SK-N-SH (cell line): Measurements from ENCODE around the gene THAP6. TPM values are rescaled to one million over a fixed set of nuclear protein-coding genes. Genes with fewer than 3 reads are reported as not detected.
A peak's percentile ranks its signal among the peaks of the same experiment; 100 is the strongest.
"Not testable (repeated sequence)": the region's sequence is repeated elsewhere in the genome, so short reads cannot be mapped to it uniquely, and the experiment has no call there.

Experiments
- CTCF ChIA-PET: fragments of 300-600, 350-600 bp; formaldehyde crosslinking; extraction: SDS; loops from one replicate; lab custom pipeline; 2021; lab: Yijun Ruan, JAX
- POLR2A ChIA-PET: fragments of 350-600 bp; sonication (Branson Sonifier 250); formaldehyde crosslinking; extraction: SDS; loops from one replicate; lab custom pipeline; 2020; ENCODE audit warnings: antibody characterized with exemption, inconsistent platforms; lab: Yijun Ruan, JAX
- DNase-seq: peaks from one replicate; pipeline ENCODE4 v3.0.0; 2012
- H2AFZ ChIP-seq: fragments of 200-600 bp; sonication (generic); 2 replicates; pipeline ENCODE4 v1.8.1; 2016; ENCODE audit warnings: antibody characterized with exemption, mild to moderate bottlenecking, low read depth
- H3F3A ChIP-seq: fragments of 200-600 bp; sonication (generic); replicated peaks from 2 replicates; pipeline ENCODE3; 2016; ENCODE audit warnings: antibody characterized with exemption, mild to moderate bottlenecking; ENCODE audit not compliant: insufficient read depth
- H3K27ac ChIP-seq, 2 experiments: fragments of 200-500 bp in 1 of 2; fragments of 200-600 bp in 1 of 2; sonication (Bioruptor generic) in 1 of 2; sonication (generic), shearing (Covaris generic) in 1 of 2; 2 replicates each; pipeline versions ENCODE4 v1.5.1 to v1.6.1; 2014 to 2016; ENCODE audit warnings: low read depth in 2 of 2, inconsistent platforms in 1 of 2, low read length in 1 of 2, mild to moderate bottlenecking in 1 of 2, mixed read lengths in 1 of 2
- H3K27me3 ChIP-seq: fragments of 200-600 bp; sonication (generic), shearing (Covaris generic); 2 replicates; pipeline ENCODE4 v1.6.1; 2016; ENCODE audit warnings: mixed run types; ENCODE audit not compliant: insufficient read depth
- H3K36me3 ChIP-seq, 2 experiments: fragments of 200-500 bp in 1 of 2; fragments of 200-600 bp in 1 of 2; sonication (Bioruptor generic) in 1 of 2; sonication (generic) in 1 of 2; replicated peaks in 1 of 2; 2 replicates each; pipeline versions ENCODE3 to v1.5.1; 2014 to 2016; ENCODE audit warnings: low read length in 1 of 2, mild to moderate bottlenecking in 1 of 2; ENCODE audit not compliant: insufficient read depth in 2 of 2, control insufficient read depth in 1 of 2
- H3K4me1 ChIP-seq, 2 experiments: fragments of 200-500 bp in 1 of 2; fragments of 200-600 bp in 1 of 2; sonication (Bioruptor generic) in 1 of 2; sonication (generic), shearing (Covaris generic) in 1 of 2; 2 replicates each; pipeline versions ENCODE4 v1.5.1 to v1.6.1; 2014 to 2016; ENCODE audit warnings: low read depth in 1 of 2, low read length in 1 of 2, mixed run types in 1 of 2; ENCODE audit not compliant: insufficient read depth in 2 of 2, control insufficient read depth in 1 of 2
- H3K4me2 ChIP-seq: fragments of 200-600 bp; sonication (generic), shearing (Covaris generic); 2 replicates; pipeline ENCODE4 v1.6.1; 2017; ENCODE audit warnings: mixed run types
- H3K4me3 ChIP-seq, 2 experiments: fragments of 200-500 bp in 1 of 2; fragments of 200-600 bp in 1 of 2; sonication (Bioruptor generic) in 1 of 2; sonication (generic), shearing (Covaris generic) in 1 of 2; 2 replicates each; pipeline versions ENCODE4 v1.5.1 to v1.8.1; 2014 to 2016; ENCODE audit warnings: low read depth in 2 of 2, inconsistent platforms in 1 of 2, low read length in 1 of 2, mild to moderate bottlenecking in 1 of 2, mixed read lengths in 1 of 2, moderate library complexity in 1 of 2
- H3K79me2 ChIP-seq: fragments of 200-600 bp; sonication (generic); 2 replicates; pipeline ENCODE4 v1.8.1; 2017; ENCODE audit warnings: mild to moderate bottlenecking; ENCODE audit not compliant: insufficient read depth
- H3K9ac ChIP-seq: fragments of 200-600 bp; sonication (generic); 2 replicates; pipeline ENCODE4 v1.6.1; 2017; ENCODE audit warnings: mixed run types
- H3K9me2 ChIP-seq: fragments of 200-600 bp; sonication (generic); 2 replicates; pipeline ENCODE4 v1.6.1; 2017; ENCODE audit warnings: mixed run types
- H3K9me3 ChIP-seq: fragments of 200-600 bp; sonication (generic); 2 replicates; pipeline ENCODE4 v1.6.1; 2017; ENCODE audit warnings: mixed run types, mild to moderate bottlenecking, moderate library complexity
- H4K20me1 ChIP-seq: fragments of 200-600 bp; sonication (generic); 2 replicates; pipeline ENCODE4 v1.6.1; 2017; ENCODE audit warnings: mild to moderate bottlenecking, mixed run types; ENCODE audit not compliant: insufficient read depth
- CTCF ChIP-seq: fragments of 200-600 bp; sonication (generic); IDR thresholded peaks from 2 replicates; pipeline ENCODE4 v1.6.1; 2017; ENCODE audit warnings: antibody characterized with exemption, mild to moderate bottlenecking, moderate library complexity
- ELF1 ChIP-seq: IDR thresholded peaks from 2 replicates; pipeline ENCODE4 v1.4.0; 2012
- EP300 ChIP-seq, 2 experiments: IDR thresholded peaks; 2 replicates each; pipeline versions ENCODE4 v1.4.0 to v1.6.1; 2012; ENCODE audit warnings: borderline replicate concordance in 1 of 2, low read depth in 1 of 2, low read length in 1 of 2
- FOXJ3 ChIP-seq: sonication (generic); formaldehyde crosslinking; IDR thresholded peaks from 2 replicates; pipeline ENCODE4 v1.5.1; 2020; ENCODE audit warnings: mild to moderate bottlenecking, missing genetic modification reagents
- GATA2 ChIP-seq: sonication (generic); formaldehyde crosslinking; IDR thresholded peaks from 2 replicates; pipeline ENCODE4 v1.5.0; 2020; ENCODE audit warnings: mild to moderate bottlenecking, missing genetic modification reagents
- JUND ChIP-seq: IDR thresholded peaks from 2 replicates; pipeline ENCODE4 v1.4.0; 2012
- MEF2A ChIP-seq: IDR thresholded peaks from 2 replicates; pipeline ENCODE4 v1.4.0; 2012; ENCODE audit warnings: low read depth, borderline replicate concordance
- NFIC ChIP-seq: IDR thresholded peaks from 2 replicates; pipeline ENCODE4 v1.4.0; 2012; ENCODE audit warnings: borderline replicate concordance
- PBX3 ChIP-seq: IDR thresholded peaks from 2 replicates; pipeline ENCODE4; 2012
- RCOR1 ChIP-seq: fragments of 150-350 bp; IDR thresholded peaks from 2 replicates; pipeline ENCODE4 v1.6.1; 2017; ENCODE audit warnings: antibody characterized with exemption, low read length
- REST ChIP-seq: IDR thresholded peaks from 2 replicates; pipeline ENCODE4 v1.6.1; 2012; ENCODE audit warnings: mild to moderate bottlenecking, low read depth, low read length, moderate library complexity
- RXRA ChIP-seq: IDR thresholded peaks from 2 replicates; pipeline ENCODE4 v1.4.0; 2012; ENCODE audit warnings: low read depth, mild to moderate bottlenecking, borderline replicate concordance
- SMC3 ChIP-seq: IDR thresholded peaks from 2 replicates; pipeline ENCODE4 v1.6.1; 2012; ENCODE audit warnings: low read depth, low read length, improper control_type of control experiment
- TAF1 ChIP-seq: IDR thresholded peaks from 2 replicates; pipeline ENCODE4 v1.6.1; 2012; ENCODE audit warnings: low read depth, mild to moderate bottlenecking, low read length, moderate library complexity, borderline replicate concordance
- USF2 ChIP-seq: fragments of 150-350 bp; IDR thresholded peaks from 2 replicates; pipeline ENCODE4 v1.6.1; 2017; ENCODE audit warnings: antibody characterized with exemption, low read length, low read depth, borderline replicate concordance
- WGBS: methylation state at CpG from one replicate; pipeline ENCODE4 v1.1.6; 2017; ENCODE audit warnings: low lambda C conversion rate; 5-methylcytosine and 5-hydroxymethylcytosine counted together
- polyA plus RNA-seq, 3 experiments: library from polyadenylated mRNA; depleted of rRNA; stranded (reverse); fragments of >200 nt; gene quantifications; 2 replicates each; pipeline ENCODE4 v1.2.3, GENCODE V29; 2012

The THAP6 gene
- polyA plus RNA-seq, 1 of the 3 experiments (the other 2 are of a cell fraction) = 6.9 TPM

GRCh38 chr4:75516144-75516543 lies 1.9 kb downstream of the THAP6 start:
- TF ChIP-seq SMC3 = no peak
- no peak for TF ChIP-seq JUND
- no peak for TF ChIP-seq MEF2A
- TF ChIP-seq NFIC = no peak
- DNase-seq = no peak
- Histone ChIP-seq H4K20me1 (no peaks in the 10 kb centered on the region), H3K9me3 (no peaks in the 10 kb centered on the region), H3K4me3 (no peak overlapping the region), H3K79me2 (peaks cover 55% of the 10 kb centered on the region), H3K27ac (no peak overlapping the region), H3F3A (no peaks in the 10 kb centered on the region), H3K36me3 (peaks cover 35 to 37% of the 10 kb centered on the region in 2 experiments), H3K4me1 (peaks cover 0 to 7% of the 10 kb centered on the region in 2 experiments; a peak in 2 of 4 replicates), H3K9ac (no peak overlapping the region), H3K27me3 (no peaks in the 10 kb centered on the region), H3K9me2 (no peaks in the 10 kb centered on the region), H3K4me2 (peak overlapping the region; percentile 87; the same call in 1 of the 2 replicates), H2AFZ (no peak overlapping the region)
- ChIA-PET CTCF (interaction anchor here (1.9 kb wide), 1 partner anchor 11 kb away, joined by 4 read pairs; no protein-coding TSS in a partner anchor), POLR2A (interaction anchor here (0.5 kb wide), 1 partner anchor 1479 kb away, joined by 5 read pairs; no protein-coding TSS in a partner anchor)
- 96% methylated on average over 1 of the region's 1 CpG for WGBS

- H3F3A ChIP-seq, H3K4me2 ChIP-seq, H3K4me3 ChIP-seq, H3K27me3 ChIP-seq, H3K27ac ChIP-seq, H4K20me1 ChIP-seq, DNase-seq, CTCF ChIA-PET, POLR2A ChIA-PET, H3K9me3 ChIP-seq, H2AFZ ChIP-seq, H3K4me1 ChIP-seq, H3K9me2 ChIP-seq, H3K9ac ChIP-seq: not testable (repeated sequence)
- peaks cover 44 to 52% of the 10 kb centered on the region in 2 experiments for H3K36me3 ChIP-seq
- peaks cover 29% of the 10 kb centered on the region for H3K79me2 ChIP-seq
- 94% methylated on average over 4 of the region's 7 CpGs for WGBS
Observed at GRCh38 chr4:75519452-75519851, 5.2 kb downstream of the THAP6 start.

- Histone ChIP-seq H3K79me2 (peaks cover 14% of the 10 kb centered on the region), H3K27ac (no peak overlapping the region), H2AFZ (no peak overlapping the region), H3K4me3 (no peak overlapping the region), H3K9ac (no peak overlapping the region), H3K4me2 (no peak overlapping the region), H4K20me1 (no peaks in the 10 kb centered on the region), H3K9me3 (no peaks in the 10 kb centered on the region), H3K4me1 (no peaks in the 10 kb centered on the region), H3K9me2 (no peaks in the 10 kb centered on the region), H3F3A (no peaks in the 10 kb centered on the region), H3K27me3 (no peaks in the 10 kb centered on the region), H3K36me3 (peaks cover 52 to 70% of the 10 kb centered on the region in 2 experiments)
- WGBS = 93% methylated on average over 1 of the region's 1 CpG
- ChIA-PET CTCF (no interaction called here), POLR2A (interaction anchor here (2.6 kb wide), 1 partner anchor 11 kb away, joined by 6 read pairs; the partner anchor contains the start of genes RCHY1 and THAP6)
- DNase-seq = no peak
- TF ChIP-seq CTCF (no peak), REST (no peak), EP300 (IDR thresholded peaks at IDR 0.05; ENCODE audit: borderline replicate concordance in 1 of 2, low read depth in 1 of 2, low read length in 1 of 2) (no peak), TAF1 (no peak), RCOR1 (no peak), SMC3 (no peak), PBX3 (no peak), USF2 (no peak), FOXJ3 (CRISPR knock-in tag) (no peak), GATA2 (CRISPR knock-in tag) (no peak), RXRA (no peak), ELF1 (no peak)
Observed at GRCh38 chr4:75525086-75525485, 10.8 kb downstream of the THAP6 start.
